ENCODE data around the gene RREB1.

The RREB1 gene

GRCh38 chr6:7232351-7232750 lies 124.6 kb downstream of the RREB1 start:
- TF ChIP-seq, protein P1, sequence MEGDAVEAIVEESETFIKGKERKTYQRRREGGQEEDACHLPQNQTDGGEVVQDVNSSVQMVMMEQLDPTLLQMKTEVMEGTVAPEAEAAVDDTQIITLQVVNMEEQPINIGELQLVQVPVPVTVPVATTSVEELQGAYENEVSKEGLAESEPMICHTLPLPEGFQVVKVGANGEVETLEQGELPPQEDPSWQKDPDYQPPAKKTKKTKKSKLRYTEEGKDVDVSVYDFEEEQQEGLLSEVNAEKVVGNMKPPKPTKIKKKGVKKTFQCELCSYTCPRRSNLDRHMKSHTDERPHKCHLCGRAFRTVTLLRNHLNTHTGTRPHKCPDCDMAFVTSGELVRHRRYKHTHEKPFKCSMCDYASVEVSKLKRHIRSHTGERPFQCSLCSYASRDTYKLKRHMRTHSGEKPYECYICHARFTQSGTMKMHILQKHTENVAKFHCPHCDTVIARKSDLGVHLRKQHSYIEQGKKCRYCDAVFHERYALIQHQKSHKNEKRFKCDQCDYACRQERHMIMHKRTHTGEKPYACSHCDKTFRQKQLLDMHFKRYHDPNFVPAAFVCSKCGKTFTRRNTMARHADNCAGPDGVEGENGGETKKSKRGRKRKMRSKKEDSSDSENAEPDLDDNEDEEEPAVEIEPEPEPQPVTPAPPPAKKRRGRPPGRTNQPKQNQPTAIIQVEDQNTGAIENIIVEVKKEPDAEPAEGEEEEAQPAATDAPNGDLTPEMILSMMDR (IDR thresholded peaks at IDR 0.05; ENCODE audit: insufficient read depth, low read length, poor library complexity, severe bottlenecking), result no peak
- no peak for DNase-seq (ENCODE audit: extremely low read depth, insufficient read length)
- no peaks in the 10 kb centered on the region for H3K27me3 ChIP-seq (replicated peaks; ENCODE audit: control insufficient read depth, insufficient read depth, low read length)
- no peak overlapping the region for H3K4me3 ChIP-seq (replicated peaks; ENCODE audit: low read depth, low read length)
- peaks cover 32% of the 10 kb centered on the region for H3K36me3 ChIP-seq (ENCODE audit: control insufficient read depth, insufficient read depth, low read length)

DNA sequence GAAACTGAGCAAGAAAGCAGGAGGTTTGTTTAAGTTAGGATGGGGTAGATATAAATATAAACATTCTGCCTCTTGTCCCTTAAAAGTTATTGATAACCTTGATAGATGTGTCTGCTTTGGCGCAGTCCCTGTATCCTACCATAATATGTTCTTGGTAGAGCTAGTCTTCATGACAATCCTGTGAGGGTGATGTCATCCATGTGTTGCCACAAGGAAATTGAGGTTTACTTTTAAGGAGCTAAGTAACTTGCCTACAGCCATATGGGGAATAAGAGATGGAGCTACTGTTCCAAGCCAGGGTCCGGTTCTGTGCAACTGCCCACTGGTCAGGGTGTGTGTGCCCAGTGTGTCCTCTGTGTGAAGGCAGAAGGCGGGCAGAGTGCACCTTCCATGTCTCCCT lies 126.8 kb downstream of the RREB1 start:
- Histone ChIP-seq H3K4me3 (replicated peaks; ENCODE audit: low read depth, low read length) (no peak overlapping the region), H3K27me3 (replicated peaks; ENCODE audit: control insufficient read depth, insufficient read depth, low read length) (no peaks in the 10 kb centered on the region), H3K36me3 (ENCODE audit: control insufficient read depth, insufficient read depth, low read length) (peaks cover 25% of the 10 kb centered on the region)
- no peak for DNase-seq (ENCODE audit: extremely low read depth, insufficient read length)
- TF ChIP-seq, protein P1 (IDR thresholded peaks at IDR 0.05; ENCODE audit: insufficient read depth, low read length, poor library complexity, severe bottlenecking), result no peak

GRCh38 chr6:7235712-7236305 lies 128.0 kb downstream of the RREB1 start:
- Histone ChIP-seq H3K27me3 (replicated peaks; ENCODE audit: control insufficient read depth, insufficient read depth, low read length) (no peaks in the 10 kb centered on the region), H3K36me3 (ENCODE audit: control insufficient read depth, insufficient read depth, low read length) (peaks cover 24% of the 10 kb centered on the region), H3K4me3 (replicated peaks; ENCODE audit: low read depth, low read length) (no peak overlapping the region; the same call in 1 of the 2 replicates)
- TF ChIP-seq, protein P1 (IDR thresholded peaks at IDR 0.05; ENCODE audit: insufficient read depth, low read length, poor library complexity, severe bottlenecking), result no peak
- no peak for DNase-seq (ENCODE audit: extremely low read depth, insufficient read length)

- Histone ChIP-seq H3K36me3 (ENCODE audit: control insufficient read depth, insufficient read depth, low read length) (peaks cover 24% of the 10 kb centered on the region), H3K27me3 (replicated peaks; ENCODE audit: control insufficient read depth, insufficient read depth, low read length) (no peaks in the 10 kb centered on the region), H3K4me3 (replicated peaks; ENCODE audit: low read depth, low read length) (no peak overlapping the region)
- peak; percentile 59 for DNase-seq (ENCODE audit: extremely low read depth, insufficient read length)
- TF ChIP-seq, protein P1 (IDR thresholded peaks at IDR 0.05; ENCODE audit: insufficient read depth, low read length, poor library complexity, severe bottlenecking), result no peak
These were observed 128.8 kb downstream of the RREB1 start for GRCh38 chr6:7236306-7237209.

DNA sequence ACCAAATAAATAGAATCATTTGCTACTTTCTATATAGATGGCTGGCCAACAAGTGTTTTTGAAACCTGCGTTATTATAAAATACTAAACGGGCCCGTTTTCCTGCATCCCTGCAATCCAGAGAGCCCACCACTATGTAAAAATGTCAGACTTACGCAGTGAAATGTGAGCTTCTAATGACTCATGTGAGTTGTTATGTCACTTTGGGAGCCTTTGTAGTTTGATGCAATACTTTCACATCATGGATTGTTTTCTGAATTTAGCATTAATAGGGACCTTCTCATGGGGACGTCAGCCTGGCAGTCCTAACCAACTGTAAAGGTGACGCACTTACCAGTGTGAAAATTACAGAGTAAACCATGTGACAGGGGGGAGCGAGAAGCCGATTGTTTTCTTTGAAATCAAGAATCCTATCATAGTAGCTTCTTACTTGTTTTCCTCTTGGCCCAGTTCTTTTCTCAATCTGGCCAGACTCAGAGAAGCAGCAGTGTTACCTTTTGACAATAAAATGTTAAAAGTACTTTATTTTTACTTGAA lies 130.0 kb downstream of the RREB1 start:
- TF ChIP-seq, protein P1 (IDR thresholded peaks at IDR 0.05; ENCODE audit: insufficient read depth, low read length, poor library complexity, severe bottlenecking), result no peak
- H3K27me3 ChIP-seq (replicated peaks; ENCODE audit: control insufficient read depth, insufficient read depth, low read length), result no peaks in the 10 kb centered on the region
- DNase-seq (ENCODE audit: extremely low read depth, insufficient read length), result no peak

More for the DNA sequence above, 130.0 kb downstream of the RREB1 start:
- no peak overlapping the region for H3K4me3 ChIP-seq (replicated peaks; ENCODE audit: low read depth, low read length)
- peaks cover 22% of the 10 kb centered on the region for H3K36me3 ChIP-seq (ENCODE audit: control insufficient read depth, insufficient read depth, low read length)
